Activated CD8-positive, alpha-beta memory T cell treated with anti-CD3 and anti-CD28 coated beads, Interleukin-2, amount 50 U/mL, for 4 hours (primary cell): ENCODE measurements around the gene IBTK.
"Not testable (repeated sequence)": the region's sequence is repeated elsewhere in the genome, so short reads cannot be mapped to it uniquely, and the experiment has no call there.

ENCODE experiments used
- DNase-seq: peaks from one replicate; pipeline ENCODE4 v3.0.0-alpha.2; 2020

Gene IBTK

GRCh38 chr6:82245376-82245775 is 2.2 kb downstream of the IBTK start:
- DNase-seq, result no peak

GRCh38 chr6:82243884-82244283 is 3.7 kb downstream of the IBTK start:
- no peak for DNase-seq

- no peak for DNase-seq
Measured at GRCh38 chr6:82240186-82240585, 7.4 kb downstream of the IBTK start.

- no peak for DNase-seq
Measured at GRCh38 chr6:82239597-82239996, 7.9 kb downstream of the IBTK start.

GRCh38 chr6:82237013-82237412 is 10.5 kb downstream of the IBTK start:
- no peak for DNase-seq

- no peak for DNase-seq
Measured at GRCh38 chr6:82227770-82228169, 19.8 kb downstream of the IBTK start.

- DNase-seq, result no peak
Measured at GRCh38 chr6:82220167-82220566, 27.4 kb downstream of the IBTK start.

- no peak for DNase-seq
Measured at GRCh38 chr6:82217018-82217586, 30.4 kb downstream of the IBTK start.

- no peak for DNase-seq
Measured at GRCh38 chr6:82216549-82216948, 31.0 kb downstream of the IBTK start.

GRCh38 chr6:82211326-82211725 is 36.2 kb downstream of the IBTK start:
- DNase-seq, result no peak

GRCh38 chr6:82208913-82209312 is 38.6 kb downstream of the IBTK start:
- no peak for DNase-seq

GRCh38 chr6:82205930-82206392 is 41.6 kb downstream of the IBTK start:
- no peak for DNase-seq

- no peak for DNase-seq
Measured at GRCh38 chr6:82204020-82204419, 43.5 kb downstream of the IBTK start.

- DNase-seq, result no peak
Measured at GRCh38 chr6:82197784-82198183, 49.8 kb downstream of the IBTK start.

- DNase-seq, result not testable (repeated sequence)
Measured at GRCh38 chr6:82197245-82197644, 50.3 kb downstream of the IBTK start.

- DNase-seq, result no peak
Measured at GRCh38 chr6:82196161-82196560, 51.4 kb downstream of the IBTK start.

GRCh38 chr6:82195619-82196018 is 51.9 kb downstream of the IBTK start:
- no peak for DNase-seq

- DNase-seq, result no peak
Measured at GRCh38 chr6:82185948-82186535, 61.5 kb downstream of the IBTK start.

GRCh38 chr6:82183642-82184282 is 63.8 kb downstream of the IBTK start:
- no peak for DNase-seq

GRCh38 chr6:82182756-82183155 is 64.8 kb downstream of the IBTK start:
- DNase-seq, result no peak

- DNase-seq, result no peak
Measured at GRCh38 chr6:82179415-82179814, 68.1 kb downstream of the IBTK start.

GRCh38 chr6:82178759-82179112 is 68.8 kb downstream of the IBTK start:
- DNase-seq, result no peak

- DNase-seq, result no peak
Measured at GRCh38 chr6:82178077-82178758, 69.3 kb downstream of the IBTK start.

GRCh38 chr6:82176616-82177015 is 70.9 kb downstream of the IBTK start:
- DNase-seq, result no peak
